WTC11 (cell line): Measurements from ENCODE around the gene CD320. TPM values are rescaled to one million over a fixed set of nuclear protein-coding genes. Genes with fewer than 3 reads are reported as not detected.
"Not testable (repeated sequence)": the region's sequence is repeated elsewhere in the genome, so short reads cannot be mapped to it uniquely, and the experiment has no call there.

Experiments
- ATAC-seq: fragments of 200-7000 bp; cut with Tn5 transposase; 2 replicates; pipeline ENCODE4 v1.10.0; 2021; ENCODE audit warnings: mild to moderate bottlenecking, moderate library complexity
- CTCF ChIA-PET: fragments of 300-600 bp; sonication (Branson Sonifier 250); formaldehyde crosslinking; loops from one replicate; lab custom pipeline; 2021; ENCODE audit warnings: antibody characterized with exemption; lab: Charles Lee
- POLR2A ChIA-PET: fragments of 350-600 bp; sonication (Branson Sonifier 250); formaldehyde crosslinking; loops from one replicate; lab custom pipeline; 2021; ENCODE audit warnings: antibody characterized with exemption; lab: Charles Lee
- DNase-seq: peaks from one replicate; pipeline ENCODE4 v3.0.0; 2021; ENCODE audit warnings: low spot score
- H3K27ac Mint-ChIP-seq: 2 replicates; pipeline ENCODE4 v1.8.0; 2021; ENCODE audit warnings: mixed read lengths
- H3K27me3 Mint-ChIP-seq: 2 replicates; pipeline ENCODE4 v1.8.0; 2021; ENCODE audit warnings: low read depth, mild to moderate bottlenecking, moderate library complexity, mixed read lengths
- H3K36me3 Mint-ChIP-seq: 2 replicates; pipeline ENCODE4 v1.8.0; 2021; ENCODE audit warnings: mixed read lengths
- H3K4me1 Mint-ChIP-seq: 2 replicates; pipeline ENCODE4 v1.8.0; 2022; ENCODE audit warnings: mixed read lengths
- H3K4me3 Mint-ChIP-seq: 2 replicates; pipeline ENCODE4 v1.8.0; 2021; ENCODE audit warnings: mild to moderate bottlenecking, moderate library complexity, mixed read lengths
- H3K9me3 Mint-ChIP-seq: 2 replicates; pipeline ENCODE4 v1.8.0; 2021; ENCODE audit warnings: mixed read lengths
- JAZF1 ChIP-seq: fragments of 250-450 bp; sonication (Bioruptor Pico); IDR thresholded peaks from 2 replicates; pipeline ENCODE4 v1.9.0; 2021; ENCODE audit warnings: moderate library complexity, mild to moderate bottlenecking, inconsistent platforms
- JUN ChIP-seq: sonication (generic); formaldehyde crosslinking; IDR thresholded peaks from 2 replicates; pipeline ENCODE4 v1.8.0; 2023; ENCODE audit warnings: mild to moderate bottlenecking, missing genetic modification reagents
- NFATC4 ChIP-seq: fragments of 250-450 bp; sonication (Bioruptor Pico); IDR thresholded peaks from 2 replicates; pipeline ENCODE4 v1.9.0; 2021; ENCODE audit warnings: mild to moderate bottlenecking
- OVOL2 ChIP-seq: fragments of 250-450 bp; sonication (Bioruptor Pico); IDR thresholded peaks from 2 replicates; pipeline ENCODE4 v1.9.0; 2021; ENCODE audit warnings: mild to moderate bottlenecking, borderline replicate concordance
- RELA ChIP-seq: sonication (generic); formaldehyde crosslinking; IDR thresholded peaks from 2 replicates; pipeline ENCODE4 v1.8.1; 2022; ENCODE audit warnings: missing genetic modification reagents, mild to moderate bottlenecking, borderline replicate concordance
- RORB ChIP-seq: fragments of 250-450 bp; sonication (Bioruptor Pico); IDR thresholded peaks from 2 replicates; pipeline ENCODE4 v1.9.0; 2021; ENCODE audit warnings: mild to moderate bottlenecking
- SMAD4 ChIP-seq: sonication (generic); formaldehyde crosslinking; IDR thresholded peaks from 2 replicates; pipeline ENCODE4 v1.8.0; 2022; ENCODE audit warnings: mild to moderate bottlenecking, missing genetic modification reagents
- ZNF121 ChIP-seq: sonication (generic); formaldehyde crosslinking; IDR thresholded peaks from 2 replicates; pipeline ENCODE4 v1.8.0; 2023; ENCODE audit warnings: missing genetic modification reagents
- ZNF416 ChIP-seq: fragments of 250-450 bp; sonication (Bioruptor Pico); IDR thresholded peaks from 2 replicates; pipeline ENCODE4 v1.9.0; 2021; ENCODE audit warnings: mild to moderate bottlenecking, inconsistent platforms
- ZNF425 ChIP-seq: fragments of 250-450 bp; sonication (Bioruptor Pico); conservative IDR thresholded peaks from 2 replicates; pipeline ENCODE4 v1.9.0; 2021; ENCODE audit warnings: mild to moderate bottlenecking
- ZNF671 ChIP-seq: fragments of 250-450 bp; sonication (Bioruptor Pico); IDR thresholded peaks from 2 replicates; pipeline ENCODE4 v1.8.0; 2021; ENCODE audit warnings: mild to moderate bottlenecking
- total RNA-seq: library from RNA; stranded (reverse); gene quantifications from 3 replicates; pipeline ENCODE4 v1.2.3, GENCODE V29; 2021
- TF ChIP-seq, protein P1 (sequence below): sonication (generic); formaldehyde crosslinking; IDR thresholded peaks from 2 replicates; pipeline ENCODE4 v1.8.0; 2022; ENCODE audit warnings: mild to moderate bottlenecking, missing genetic modification reagents
- TF ChIP-seq, protein P2 (sequence below): fragments of 250-450 bp; sonication (Bioruptor Pico); IDR thresholded peaks from 2 replicates; pipeline ENCODE4 v1.9.0; 2021; ENCODE audit warnings: mild to moderate bottlenecking, borderline replicate concordance
- TF ChIP-seq, protein P3 (sequence below): fragments of 200-600 bp; IDR thresholded peaks from 2 replicates; pipeline ENCODE4 v1.8.0; 2022; ENCODE audit warnings: antibody characterized with exemption

Gene CD320
- total RNA-seq, 1 experiment from 2014 or later = 107 TPM

DNA sequence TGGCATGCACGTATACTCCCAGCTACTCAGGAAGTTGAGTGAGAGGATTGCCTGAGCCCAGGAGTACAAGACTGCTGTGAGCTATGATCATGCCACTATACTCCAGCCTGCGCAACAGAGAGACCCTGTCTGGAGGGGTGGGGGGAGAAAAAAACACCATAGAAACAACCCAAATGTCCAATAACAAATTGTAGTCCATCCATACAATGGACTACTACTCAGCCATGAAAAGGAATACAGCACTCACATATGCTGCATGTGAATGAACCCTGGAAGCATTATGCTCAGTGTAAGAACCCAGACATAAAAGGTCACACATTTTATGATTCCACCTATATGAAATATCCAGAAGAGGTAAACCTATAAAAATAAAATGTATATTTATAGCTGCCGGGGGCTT is 42.3 kb downstream of the CD320 start (continued):
- TF ChIP-seq OVOL2 (CRISPR knock-in tag) (no peak), NFATC4 (CRISPR knock-in tag) (no peak), RORB (CRISPR knock-in tag) (no peak)

- POLR2A ChIA-PET, CTCF ChIA-PET, ATAC-seq, H3K27me3 Mint-ChIP-seq, H3K27ac Mint-ChIP-seq, H3K4me3 Mint-ChIP-seq, H3K36me3 Mint-ChIP-seq, H3K9me3 Mint-ChIP-seq, DNase-seq: not testable (repeated sequence)
- H3K4me1 Mint-ChIP-seq = peaks cover 18% of the 10 kb centered on the region
- TF ChIP-seq ZNF121 = peak; percentile 93
Observed at GRCh38 chr19:8264248-8264647, 43.9 kb downstream of the CD320 start.

GRCh38 chr19:8262431-8262830 is 45.7 kb downstream of the CD320 start:
- no peak for ATAC-seq
- POLR2A ChIA-PET = interaction anchor here (0.6 kb wide), 1 partner anchor 63 kb away, joined by 5 read pairs; no protein-coding TSS in a partner anchor
- TF ChIP-seq ZNF425 (CRISPR knock-in tag) = no peak
- no peak for TF ChIP-seq RELA (CRISPR knock-in tag)
- TF ChIP-seq ZNF671 (CRISPR knock-in tag) = no peak
- TF ChIP-seq JAZF1 = no peak
- no peak for TF ChIP-seq ZNF416
- TF ChIP-seq, protein P1, sequence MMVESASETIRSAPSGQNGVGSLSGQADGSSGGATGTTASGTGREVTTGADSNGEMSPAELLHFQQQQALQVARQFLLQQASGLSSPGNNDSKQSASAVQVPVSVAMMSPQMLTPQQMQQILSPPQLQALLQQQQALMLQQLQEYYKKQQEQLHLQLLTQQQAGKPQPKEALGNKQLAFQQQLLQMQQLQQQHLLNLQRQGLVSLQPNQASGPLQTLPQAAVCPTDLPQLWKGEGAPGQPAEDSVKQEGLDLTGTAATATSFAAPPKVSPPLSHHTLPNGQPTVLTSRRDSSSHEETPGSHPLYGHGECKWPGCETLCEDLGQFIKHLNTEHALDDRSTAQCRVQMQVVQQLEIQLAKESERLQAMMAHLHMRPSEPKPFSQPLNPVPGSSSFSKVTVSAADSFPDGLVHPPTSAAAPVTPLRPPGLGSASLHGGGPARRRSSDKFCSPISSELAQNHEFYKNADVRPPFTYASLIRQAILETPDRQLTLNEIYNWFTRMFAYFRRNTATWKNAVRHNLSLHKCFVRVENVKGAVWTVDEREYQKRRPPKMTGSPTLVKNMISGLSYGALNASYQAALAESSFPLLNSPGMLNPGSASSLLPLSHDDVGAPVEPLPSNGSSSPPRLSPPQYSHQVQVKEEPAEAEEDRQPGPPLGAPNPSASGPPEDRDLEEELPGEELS (CRISPR knock-in tag) = no peak
- no peak for TF ChIP-seq NFATC4 (CRISPR knock-in tag)
- no peak for TF ChIP-seq OVOL2 (CRISPR knock-in tag)
- no peak for TF ChIP-seq JUN
- TF ChIP-seq RORB (CRISPR knock-in tag) = no peak
- TF ChIP-seq, protein P2, sequence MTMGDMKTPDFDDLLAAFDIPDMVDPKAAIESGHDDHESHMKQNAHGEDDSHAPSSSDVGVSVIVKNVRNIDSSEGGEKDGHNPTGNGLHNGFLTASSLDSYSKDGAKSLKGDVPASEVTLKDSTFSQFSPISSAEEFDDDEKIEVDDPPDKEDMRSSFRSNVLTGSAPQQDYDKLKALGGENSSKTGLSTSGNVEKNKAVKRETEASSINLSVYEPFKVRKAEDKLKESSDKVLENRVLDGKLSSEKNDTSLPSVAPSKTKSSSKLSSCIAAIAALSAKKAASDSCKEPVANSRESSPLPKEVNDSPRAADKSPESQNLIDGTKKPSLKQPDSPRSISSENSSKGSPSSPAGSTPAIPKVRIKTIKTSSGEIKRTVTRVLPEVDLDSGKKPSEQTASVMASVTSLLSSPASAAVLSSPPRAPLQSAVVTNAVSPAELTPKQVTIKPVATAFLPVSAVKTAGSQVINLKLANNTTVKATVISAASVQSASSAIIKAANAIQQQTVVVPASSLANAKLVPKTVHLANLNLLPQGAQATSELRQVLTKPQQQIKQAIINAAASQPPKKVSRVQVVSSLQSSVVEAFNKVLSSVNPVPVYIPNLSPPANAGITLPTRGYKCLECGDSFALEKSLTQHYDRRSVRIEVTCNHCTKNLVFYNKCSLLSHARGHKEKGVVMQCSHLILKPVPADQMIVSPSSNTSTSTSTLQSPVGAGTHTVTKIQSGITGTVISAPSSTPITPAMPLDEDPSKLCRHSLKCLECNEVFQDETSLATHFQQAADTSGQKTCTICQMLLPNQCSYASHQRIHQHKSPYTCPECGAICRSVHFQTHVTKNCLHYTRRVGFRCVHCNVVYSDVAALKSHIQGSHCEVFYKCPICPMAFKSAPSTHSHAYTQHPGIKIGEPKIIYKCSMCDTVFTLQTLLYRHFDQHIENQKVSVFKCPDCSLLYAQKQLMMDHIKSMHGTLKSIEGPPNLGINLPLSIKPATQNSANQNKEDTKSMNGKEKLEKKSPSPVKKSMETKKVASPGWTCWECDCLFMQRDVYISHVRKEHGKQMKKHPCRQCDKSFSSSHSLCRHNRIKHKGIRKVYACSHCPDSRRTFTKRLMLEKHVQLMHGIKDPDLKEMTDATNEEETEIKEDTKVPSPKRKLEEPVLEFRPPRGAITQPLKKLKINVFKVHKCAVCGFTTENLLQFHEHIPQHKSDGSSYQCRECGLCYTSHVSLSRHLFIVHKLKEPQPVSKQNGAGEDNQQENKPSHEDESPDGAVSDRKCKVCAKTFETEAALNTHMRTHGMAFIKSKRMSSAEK (CRISPR knock-in tag) = no peak
- TF ChIP-seq SMAD4 = no peak
- TF ChIP-seq, protein P3, sequence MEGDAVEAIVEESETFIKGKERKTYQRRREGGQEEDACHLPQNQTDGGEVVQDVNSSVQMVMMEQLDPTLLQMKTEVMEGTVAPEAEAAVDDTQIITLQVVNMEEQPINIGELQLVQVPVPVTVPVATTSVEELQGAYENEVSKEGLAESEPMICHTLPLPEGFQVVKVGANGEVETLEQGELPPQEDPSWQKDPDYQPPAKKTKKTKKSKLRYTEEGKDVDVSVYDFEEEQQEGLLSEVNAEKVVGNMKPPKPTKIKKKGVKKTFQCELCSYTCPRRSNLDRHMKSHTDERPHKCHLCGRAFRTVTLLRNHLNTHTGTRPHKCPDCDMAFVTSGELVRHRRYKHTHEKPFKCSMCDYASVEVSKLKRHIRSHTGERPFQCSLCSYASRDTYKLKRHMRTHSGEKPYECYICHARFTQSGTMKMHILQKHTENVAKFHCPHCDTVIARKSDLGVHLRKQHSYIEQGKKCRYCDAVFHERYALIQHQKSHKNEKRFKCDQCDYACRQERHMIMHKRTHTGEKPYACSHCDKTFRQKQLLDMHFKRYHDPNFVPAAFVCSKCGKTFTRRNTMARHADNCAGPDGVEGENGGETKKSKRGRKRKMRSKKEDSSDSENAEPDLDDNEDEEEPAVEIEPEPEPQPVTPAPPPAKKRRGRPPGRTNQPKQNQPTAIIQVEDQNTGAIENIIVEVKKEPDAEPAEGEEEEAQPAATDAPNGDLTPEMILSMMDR = no peak
- Mint-ChIP-seq H3K27ac (no peak overlapping the region), H3K4me1 (peaks cover 16% of the 10 kb centered on the region), H3K9me3 (peaks cover 9% of the 10 kb centered on the region; the same call in 1 of the 2 replicates), H3K4me3 (no peak overlapping the region), H3K27me3 (no peaks in the 10 kb centered on the region; the same call in 1 of the 2 replicates), H3K36me3 (peaks cover 24% of the 10 kb centered on the region)
- CTCF ChIA-PET = no interaction called here
- no peak for DNase-seq
